Measurements from ENCODE around the gene SLIT3.

DNA sequence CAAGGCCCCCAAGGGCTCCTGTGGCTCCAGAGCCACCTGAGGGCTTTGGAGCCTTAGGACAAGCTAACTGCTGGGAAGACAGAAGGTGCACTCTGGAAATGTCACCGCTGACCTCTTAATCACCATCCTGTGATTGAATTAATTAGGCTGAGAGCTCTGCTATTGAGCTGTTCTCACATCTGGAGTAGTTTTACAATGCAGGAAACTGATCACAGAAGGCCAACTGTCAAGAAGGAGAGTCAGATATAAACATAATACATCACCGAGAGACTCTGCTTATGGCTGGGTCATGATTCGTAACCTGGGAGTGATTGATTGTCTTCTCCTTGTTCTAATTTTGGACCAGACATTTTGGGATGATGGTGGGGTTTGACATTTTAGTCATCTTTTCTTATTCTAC lies 226.1 kb downstream of the SLIT3 start:
- TF ChIP-seq IKZF1 (conservative IDR thresholded peaks at IDR 0.05) = no peak
- TF ChIP-seq, protein P1, sequence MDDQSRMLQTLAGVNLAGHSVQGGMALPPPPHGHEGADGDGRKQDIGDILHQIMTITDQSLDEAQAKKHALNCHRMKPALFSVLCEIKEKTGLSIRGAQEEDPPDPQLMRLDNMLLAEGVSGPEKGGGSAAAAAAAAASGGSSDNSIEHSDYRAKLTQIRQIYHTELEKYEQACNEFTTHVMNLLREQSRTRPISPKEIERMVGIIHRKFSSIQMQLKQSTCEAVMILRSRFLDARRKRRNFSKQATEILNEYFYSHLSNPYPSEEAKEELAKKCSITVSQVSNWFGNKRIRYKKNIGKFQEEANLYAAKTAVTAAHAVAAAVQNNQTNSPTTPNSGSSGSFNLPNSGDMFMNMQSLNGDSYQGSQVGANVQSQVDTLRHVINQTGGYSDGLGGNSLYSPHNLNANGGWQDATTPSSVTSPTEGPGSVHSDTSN (IDR thresholded peaks at IDR 0.05; ENCODE audit: insufficient replicate concordance, low read depth, low read length) = no peak
- no peak for TF ChIP-seq POLR2A (IDR thresholded peaks at IDR 0.05; ENCODE audit: low read depth, low read length)
- TF ChIP-seq, protein P2, sequence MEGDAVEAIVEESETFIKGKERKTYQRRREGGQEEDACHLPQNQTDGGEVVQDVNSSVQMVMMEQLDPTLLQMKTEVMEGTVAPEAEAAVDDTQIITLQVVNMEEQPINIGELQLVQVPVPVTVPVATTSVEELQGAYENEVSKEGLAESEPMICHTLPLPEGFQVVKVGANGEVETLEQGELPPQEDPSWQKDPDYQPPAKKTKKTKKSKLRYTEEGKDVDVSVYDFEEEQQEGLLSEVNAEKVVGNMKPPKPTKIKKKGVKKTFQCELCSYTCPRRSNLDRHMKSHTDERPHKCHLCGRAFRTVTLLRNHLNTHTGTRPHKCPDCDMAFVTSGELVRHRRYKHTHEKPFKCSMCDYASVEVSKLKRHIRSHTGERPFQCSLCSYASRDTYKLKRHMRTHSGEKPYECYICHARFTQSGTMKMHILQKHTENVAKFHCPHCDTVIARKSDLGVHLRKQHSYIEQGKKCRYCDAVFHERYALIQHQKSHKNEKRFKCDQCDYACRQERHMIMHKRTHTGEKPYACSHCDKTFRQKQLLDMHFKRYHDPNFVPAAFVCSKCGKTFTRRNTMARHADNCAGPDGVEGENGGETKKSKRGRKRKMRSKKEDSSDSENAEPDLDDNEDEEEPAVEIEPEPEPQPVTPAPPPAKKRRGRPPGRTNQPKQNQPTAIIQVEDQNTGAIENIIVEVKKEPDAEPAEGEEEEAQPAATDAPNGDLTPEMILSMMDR (IDR thresholded peaks at IDR 0.05 in 2 of 3, conservative IDR thresholded peaks at IDR 0.05 in 1 of 3; ENCODE audit: control insufficient read depth in 2 of 3, extremely low read depth in 1 of 3, insufficient read depth in 1 of 3, low read depth in 3 of 3, low read length in 3 of 3) = no peak
- TF ChIP-seq EZH2 (IDR thresholded peaks at IDR 0.05; ENCODE audit: borderline replicate concordance, control insufficient read depth, low read depth, low read length) = no peak
- no peak for TF ChIP-seq SUZ12 (IDR thresholded peaks at IDR 0.05; ENCODE audit: unreplicated experiment)
- TF ChIP-seq SRF (IDR thresholded peaks at IDR 0.05; ENCODE audit: low read depth in 2 of 2, low read length in 2 of 2) = no peak
- no peak for TF ChIP-seq MXI1 (IDR thresholded peaks at IDR 0.05; ENCODE audit: low read depth, low read length)
